ENCODE measurements around the gene AP3B2.
A peak's percentile ranks its signal among the peaks of the same experiment; 100 is the strongest.

AP3B2 gene

GRCh38 chr15:82698711-82699345, 10.8 kb downstream of the AP3B2 start:
- Histone ChIP-seq H3K4me3 (ENCODE audit: insufficient read depth, low read depth, low read length) (no peak overlapping the region), H3K4me1 (ENCODE audit: control insufficient read depth, insufficient read depth, low read length) (peaks cover 5% of the 10 kb centered on the region), H3K27me3 (ENCODE audit: control insufficient read depth, insufficient read depth, low read length, poor library complexity, severe bottlenecking) (no peaks in the 10 kb centered on the region), H3K36me3 (ENCODE audit: control insufficient read depth, insufficient read depth, low read length) (no peaks in the 10 kb centered on the region), H3K27ac (ENCODE audit: insufficient read depth, low read depth, low read length, poor library complexity, severe bottlenecking) (no peak overlapping the region), H3K9me3 (ENCODE audit: control insufficient read depth, low read length) (no peaks in the 10 kb centered on the region)
- WGBS, 2 experiments: 82 to 87% methylated on average over 8 of the region's 8 CpGs

- H3K9me3 ChIP-seq (ENCODE audit: control insufficient read depth, low read length): no peaks in the 10 kb centered on the region
- H3K27ac ChIP-seq (ENCODE audit: insufficient read depth, low read depth, low read length, poor library complexity, severe bottlenecking): no peak overlapping the region
- H3K27me3 ChIP-seq (ENCODE audit: control insufficient read depth, insufficient read depth, low read length, poor library complexity, severe bottlenecking): no peaks in the 10 kb centered on the region
- no peak overlapping the region for H3K4me3 ChIP-seq (ENCODE audit: insufficient read depth, low read depth, low read length)
- no peaks in the 10 kb centered on the region for H3K36me3 ChIP-seq (ENCODE audit: control insufficient read depth, insufficient read depth, low read length)
- peaks cover 5% of the 10 kb centered on the region for H3K4me1 ChIP-seq (ENCODE audit: control insufficient read depth, insufficient read depth, low read length)
- WGBS, 2 experiments: 90 to 93% methylated on average over 9 of the region's 9 CpGs
Measured at GRCh38 chr15:82697735-82698407, 11.8 kb downstream of the AP3B2 start.

GRCh38 chr15:82692171-82692570, 17.5 kb downstream of the AP3B2 start:
- Histone ChIP-seq H3K4me3 (ENCODE audit: insufficient read depth, low read depth, low read length) (no peak overlapping the region), H3K36me3 (ENCODE audit: control insufficient read depth, insufficient read depth, low read length) (no peaks in the 10 kb centered on the region), H3K4me1 (ENCODE audit: control insufficient read depth, insufficient read depth, low read length) (no peaks in the 10 kb centered on the region), H3K27me3 (ENCODE audit: control insufficient read depth, insufficient read depth, low read length, poor library complexity, severe bottlenecking) (no peaks in the 10 kb centered on the region), H3K27ac (ENCODE audit: insufficient read depth, low read depth, low read length, poor library complexity, severe bottlenecking) (no peak overlapping the region), H3K9me3 (ENCODE audit: control insufficient read depth, low read length) (no peaks in the 10 kb centered on the region)
- 93 to 96% methylated on average over 23 of the region's 23 CpGs for WGBS, 2 experiments

DNA sequence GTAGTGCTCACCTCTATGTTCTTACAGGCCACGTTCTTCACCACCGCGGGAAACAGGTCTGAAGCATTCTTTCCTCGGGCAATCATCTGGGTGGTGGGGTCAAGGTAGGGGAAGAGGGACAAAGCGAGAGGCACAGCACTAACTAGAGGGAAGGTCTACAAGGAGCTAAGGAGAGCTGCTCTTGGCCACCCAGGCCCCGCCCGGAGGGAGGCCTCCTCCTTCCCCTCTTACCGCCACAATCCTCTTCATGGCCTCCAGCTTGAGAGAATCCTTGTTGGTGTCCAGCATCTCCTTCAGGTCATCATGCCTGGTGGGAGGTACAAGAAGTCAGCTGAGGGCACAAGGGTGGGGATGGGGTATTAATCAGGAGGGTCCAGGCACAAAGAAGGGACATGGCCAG, 20.5 kb downstream of the AP3B2 start:
- WGBS, 2 experiments: 92 to 94% methylated on average over 8 of the region's 8 CpGs
- Histone ChIP-seq H3K27ac (ENCODE audit: insufficient read depth, low read depth, low read length, poor library complexity, severe bottlenecking) (no peak overlapping the region), H3K27me3 (ENCODE audit: control insufficient read depth, insufficient read depth, low read length, poor library complexity, severe bottlenecking) (no peaks in the 10 kb centered on the region), H3K36me3 (ENCODE audit: control insufficient read depth, insufficient read depth, low read length) (no peaks in the 10 kb centered on the region), H3K9me3 (ENCODE audit: control insufficient read depth, low read length) (no peaks in the 10 kb centered on the region), H3K4me3 (ENCODE audit: insufficient read depth, low read depth, low read length) (no peak overlapping the region), H3K4me1 (ENCODE audit: control insufficient read depth, insufficient read depth, low read length) (no peaks in the 10 kb centered on the region)

DNA sequence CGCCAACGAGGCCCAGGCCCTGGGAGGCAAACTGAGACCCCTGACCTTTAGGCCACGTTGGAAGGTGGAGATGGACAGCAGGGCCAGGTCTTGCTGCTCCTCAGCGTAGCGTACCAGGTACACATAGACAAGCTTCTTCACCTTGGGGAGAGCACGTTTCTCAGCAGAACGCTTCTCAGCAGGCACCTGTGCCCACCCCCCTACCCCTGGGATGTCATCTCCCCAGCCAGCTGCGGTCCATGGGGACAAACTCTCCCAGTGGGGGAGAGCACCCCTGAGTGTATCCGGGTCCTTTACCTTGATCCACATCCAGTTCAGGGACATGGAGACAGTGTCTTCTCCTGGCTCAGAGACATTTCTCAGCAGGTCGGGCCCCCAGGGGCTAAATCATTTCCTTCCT, 21.0 kb downstream of the AP3B2 start:
- no peaks in the 10 kb centered on the region for H3K4me1 ChIP-seq (ENCODE audit: control insufficient read depth, insufficient read depth, low read length)
- H3K27ac ChIP-seq (ENCODE audit: insufficient read depth, low read depth, low read length, poor library complexity, severe bottlenecking): no peak overlapping the region
- WGBS, 2 experiments: 91 to 95% methylated on average over 10 of the region's 10 CpGs
- H3K27me3 ChIP-seq (ENCODE audit: control insufficient read depth, insufficient read depth, low read length, poor library complexity, severe bottlenecking): no peaks in the 10 kb centered on the region
- no peak overlapping the region for H3K4me3 ChIP-seq (ENCODE audit: insufficient read depth, low read depth, low read length)
- no peaks in the 10 kb centered on the region for H3K36me3 ChIP-seq (ENCODE audit: control insufficient read depth, insufficient read depth, low read length)
- no peaks in the 10 kb centered on the region for H3K9me3 ChIP-seq (ENCODE audit: control insufficient read depth, low read length)

DNA sequence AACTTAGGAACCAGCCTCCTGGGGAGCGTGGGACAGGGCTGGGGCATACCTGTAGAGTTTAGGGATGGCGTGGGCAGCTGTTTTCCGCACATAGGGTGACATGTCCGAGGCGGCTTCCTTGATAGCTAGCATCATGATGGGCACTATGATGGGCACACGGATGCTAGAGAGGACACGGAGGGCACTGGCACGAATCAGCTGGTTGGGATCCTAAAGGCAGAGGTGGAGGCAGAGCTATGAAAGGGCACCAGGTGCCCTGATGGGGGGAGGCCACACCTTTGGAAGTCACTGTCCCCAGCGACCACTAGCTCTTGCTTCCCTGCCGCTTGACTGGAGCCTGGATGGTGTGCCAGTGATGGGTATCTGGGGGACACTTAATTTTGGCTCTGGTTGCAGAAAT, 28.3 kb downstream of the AP3B2 start:
- Histone ChIP-seq H3K36me3 (ENCODE audit: control insufficient read depth, insufficient read depth, low read length) (no peaks in the 10 kb centered on the region), H3K4me1 (ENCODE audit: control insufficient read depth, insufficient read depth, low read length) (no peaks in the 10 kb centered on the region), H3K27me3 (ENCODE audit: control insufficient read depth, insufficient read depth, low read length, poor library complexity, severe bottlenecking) (peaks cover 52% of the 10 kb centered on the region), H3K4me3 (ENCODE audit: insufficient read depth, low read depth, low read length) (no peak overlapping the region), H3K27ac (ENCODE audit: insufficient read depth, low read depth, low read length, poor library complexity, severe bottlenecking) (no peak overlapping the region), H3K9me3 (ENCODE audit: control insufficient read depth, low read length) (no peaks in the 10 kb centered on the region)
- 92 to 93% methylated on average over 10 of the region's 10 CpGs for WGBS, 2 experiments

- no peak overlapping the region for H3K27ac ChIP-seq (ENCODE audit: insufficient read depth, low read depth, low read length, poor library complexity, severe bottlenecking)
- no peaks in the 10 kb centered on the region for H3K4me1 ChIP-seq (ENCODE audit: control insufficient read depth, insufficient read depth, low read length)
- H3K36me3 ChIP-seq (ENCODE audit: control insufficient read depth, insufficient read depth, low read length): no peaks in the 10 kb centered on the region
- H3K9me3 ChIP-seq (ENCODE audit: control insufficient read depth, low read length): no peaks in the 10 kb centered on the region
- 3 to 5% methylated on average over 76 of the region's 76 CpGs for WGBS, 2 experiments
- H3K27me3 ChIP-seq (ENCODE audit: control insufficient read depth, insufficient read depth, low read length, poor library complexity, severe bottlenecking): peaks cover 52% of the 10 kb centered on the region
- peak overlapping the region; percentile 40 for H3K4me3 ChIP-seq (ENCODE audit: insufficient read depth, low read depth, low read length)
Measured at GRCh38 chr15:82680200-82681102, 29.2 kb downstream of the AP3B2 start.

DNA sequence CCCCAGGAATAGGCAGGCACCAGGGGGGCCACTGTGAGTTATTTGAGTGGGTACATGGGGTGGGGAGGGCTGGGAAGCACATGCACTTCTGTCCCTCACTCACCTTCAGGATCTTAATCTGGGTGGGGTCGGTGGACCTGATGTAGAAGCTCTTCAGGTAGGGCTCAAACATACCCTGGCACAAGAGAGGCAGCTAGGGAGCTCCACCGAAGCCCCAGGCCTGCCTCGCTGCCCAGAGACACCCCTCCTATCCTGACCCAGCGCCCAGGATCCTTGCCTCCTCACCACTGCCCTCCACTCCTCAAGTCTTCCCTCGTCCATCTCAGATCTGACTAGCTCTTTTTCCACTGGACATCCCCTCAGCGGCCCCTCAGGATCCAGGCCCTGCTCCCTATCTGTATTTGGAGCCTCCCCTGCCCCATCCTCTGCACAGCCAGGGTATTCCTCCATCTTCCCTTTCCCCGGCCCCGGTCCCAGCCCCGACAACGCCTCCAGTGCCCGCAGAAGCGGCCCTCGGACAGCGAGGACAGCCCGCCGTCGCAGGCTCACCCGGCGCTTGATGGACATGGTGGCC, 30.0 kb downstream of the AP3B2 start:
- Histone ChIP-seq H3K9me3 (ENCODE audit: control insufficient read depth, low read length) (no peaks in the 10 kb centered on the region), H3K36me3 (ENCODE audit: control insufficient read depth, insufficient read depth, low read length) (no peaks in the 10 kb centered on the region), H3K4me1 (ENCODE audit: control insufficient read depth, insufficient read depth, low read length) (no peaks in the 10 kb centered on the region), H3K27me3 (ENCODE audit: control insufficient read depth, insufficient read depth, low read length, poor library complexity, severe bottlenecking) (peaks cover 52% of the 10 kb centered on the region), H3K4me3 (ENCODE audit: insufficient read depth, low read depth, low read length) (peak overlapping the region; percentile 40), H3K27ac (ENCODE audit: insufficient read depth, low read depth, low read length, poor library complexity, severe bottlenecking) (no peak overlapping the region)
- 30 to 34% methylated on average over 19 of the region's 19 CpGs for WGBS, 2 experiments

- H3K4me3 ChIP-seq (ENCODE audit: insufficient read depth, low read depth, low read length): no peak overlapping the region
- H3K27ac ChIP-seq (ENCODE audit: insufficient read depth, low read depth, low read length, poor library complexity, severe bottlenecking): no peak overlapping the region
- H3K4me1 ChIP-seq (ENCODE audit: control insufficient read depth, insufficient read depth, low read length): no peaks in the 10 kb centered on the region
- WGBS, 2 experiments: 90 to 94% methylated on average over 7 of the region's 7 CpGs
- no peaks in the 10 kb centered on the region for H3K36me3 ChIP-seq (ENCODE audit: control insufficient read depth, insufficient read depth, low read length)
- no peaks in the 10 kb centered on the region for H3K9me3 ChIP-seq (ENCODE audit: control insufficient read depth, low read length)
- peaks cover 52% of the 10 kb centered on the region for H3K27me3 ChIP-seq (ENCODE audit: control insufficient read depth, insufficient read depth, low read length, poor library complexity, severe bottlenecking)
Measured at GRCh38 chr15:82677720-82678323, 31.9 kb downstream of the AP3B2 start.
